ENCODE results near the gene ZNF783. TPM values are rescaled to one million over a fixed set of nuclear protein-coding genes. Genes with fewer than 3 reads are reported as not detected.
"Not testable (repeated sequence)": the region's sequence is repeated elsewhere in the genome, so short reads cannot be mapped to it uniquely, and the experiment has no call there.

The ZNF783 gene
- total RNA-seq, 2 donors from 2014 or later: 5.5 to 8.9 TPM

DNA sequence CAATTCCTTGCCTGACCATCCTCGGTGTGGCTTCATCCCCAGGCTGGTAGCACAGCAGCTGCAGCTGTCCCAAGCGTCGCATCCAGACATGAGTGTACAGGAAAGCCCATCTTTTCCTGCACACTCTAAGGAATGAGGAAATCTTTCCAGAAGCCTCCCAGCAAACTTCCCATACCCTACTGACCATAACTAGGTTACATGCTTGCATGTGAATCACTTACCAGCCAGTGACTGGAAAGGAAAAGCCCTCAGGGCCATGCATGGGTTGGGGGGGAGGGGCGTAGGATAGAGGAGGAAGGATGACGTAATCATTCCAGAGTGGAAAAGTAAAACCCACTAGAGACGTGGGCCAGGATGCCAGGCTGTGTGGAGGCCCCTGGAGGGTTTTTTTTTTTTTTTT, 41.5 kb upstream of the ZNF783 start:
- no peak overlapping the region for H3K9ac ChIP-seq (ENCODE audit: low read depth in 2 of 2, low read length in 2 of 2)
- no peaks in the 10 kb centered on the region for H3K9me3 ChIP-seq
- no peak overlapping the region for H3K27ac ChIP-seq
- DNase-seq: no peak
- H3K4me1 ChIP-seq: no peaks in the 10 kb centered on the region
- intact Hi-C loops (cut with DNase I): no loop called here
- TF ChIP-seq, protein P1, sequence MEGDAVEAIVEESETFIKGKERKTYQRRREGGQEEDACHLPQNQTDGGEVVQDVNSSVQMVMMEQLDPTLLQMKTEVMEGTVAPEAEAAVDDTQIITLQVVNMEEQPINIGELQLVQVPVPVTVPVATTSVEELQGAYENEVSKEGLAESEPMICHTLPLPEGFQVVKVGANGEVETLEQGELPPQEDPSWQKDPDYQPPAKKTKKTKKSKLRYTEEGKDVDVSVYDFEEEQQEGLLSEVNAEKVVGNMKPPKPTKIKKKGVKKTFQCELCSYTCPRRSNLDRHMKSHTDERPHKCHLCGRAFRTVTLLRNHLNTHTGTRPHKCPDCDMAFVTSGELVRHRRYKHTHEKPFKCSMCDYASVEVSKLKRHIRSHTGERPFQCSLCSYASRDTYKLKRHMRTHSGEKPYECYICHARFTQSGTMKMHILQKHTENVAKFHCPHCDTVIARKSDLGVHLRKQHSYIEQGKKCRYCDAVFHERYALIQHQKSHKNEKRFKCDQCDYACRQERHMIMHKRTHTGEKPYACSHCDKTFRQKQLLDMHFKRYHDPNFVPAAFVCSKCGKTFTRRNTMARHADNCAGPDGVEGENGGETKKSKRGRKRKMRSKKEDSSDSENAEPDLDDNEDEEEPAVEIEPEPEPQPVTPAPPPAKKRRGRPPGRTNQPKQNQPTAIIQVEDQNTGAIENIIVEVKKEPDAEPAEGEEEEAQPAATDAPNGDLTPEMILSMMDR (IDR thresholded peaks at IDR 0.05): no peak
- H3K27me3 ChIP-seq: no peaks in the 10 kb centered on the region
- H3K4me3 ChIP-seq: no peak overlapping the region
- H3K36me3 ChIP-seq: peaks cover 3% of the 10 kb centered on the region

DNA sequence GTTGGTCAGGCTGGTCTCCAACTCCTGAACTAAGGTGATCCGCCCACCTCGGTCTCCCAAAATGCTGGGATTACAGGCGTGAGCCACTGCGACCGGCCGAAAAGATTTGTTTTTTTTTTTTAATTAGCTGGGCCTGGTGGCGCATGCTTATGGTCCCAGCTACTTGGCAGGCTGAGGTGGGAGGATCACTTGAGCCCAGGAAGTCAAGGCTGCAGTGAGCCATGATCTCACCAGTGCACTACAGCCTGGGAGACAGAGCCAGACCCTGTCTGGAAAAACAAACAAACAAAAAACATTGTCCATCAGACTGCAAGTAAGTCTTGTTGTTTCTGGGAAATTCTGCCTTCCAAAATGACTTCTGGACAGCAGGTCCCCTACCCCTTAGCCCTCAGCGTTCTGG, 38.8 kb upstream of the ZNF783 start:
- no peak overlapping the region for H3K4me3 ChIP-seq
- no peaks in the 10 kb centered on the region for H3K27me3 ChIP-seq
- TF ChIP-seq, protein P1 (IDR thresholded peaks at IDR 0.05): no peak
- H3K9ac ChIP-seq (ENCODE audit: low read depth in 2 of 2, low read length in 2 of 2): no peak overlapping the region
- intact Hi-C loops (cut with DNase I): no loop called here
- no peak overlapping the region for H3K27ac ChIP-seq
- no peaks in the 10 kb centered on the region for H3K4me1 ChIP-seq
- peaks cover 3% of the 10 kb centered on the region for H3K36me3 ChIP-seq
- H3K9me3 ChIP-seq: no peaks in the 10 kb centered on the region
- DNase-seq: no peak

DNA sequence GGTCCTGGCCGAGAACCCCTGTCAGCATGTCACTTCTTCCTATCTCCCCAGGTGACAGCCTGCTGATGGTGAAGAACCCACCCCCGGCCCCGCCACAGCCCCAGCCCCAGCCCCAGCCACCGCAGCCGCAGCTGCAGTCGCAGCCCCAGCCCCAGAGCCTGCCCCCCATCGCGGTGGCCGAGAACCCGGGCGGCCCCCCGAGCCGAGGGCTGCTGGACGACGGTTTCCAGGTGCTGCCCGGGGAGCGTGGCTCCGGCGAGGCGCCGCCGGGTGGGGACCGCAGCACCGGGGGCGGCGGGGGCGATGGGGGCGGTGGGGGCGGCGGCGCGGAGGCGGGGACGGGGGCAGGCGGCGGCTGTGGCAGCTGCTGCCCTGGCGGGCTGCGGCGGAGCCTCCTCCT, 38.2 kb upstream of the ZNF783 start:
- Histone ChIP-seq H3K9me3 (no peaks in the 10 kb centered on the region), H3K27me3 (no peaks in the 10 kb centered on the region), H3K4me3 (no peak overlapping the region), H3K36me3 (peaks cover 3% of the 10 kb centered on the region), H3K9ac (ENCODE audit: low read depth in 2 of 2, low read length in 2 of 2) (no peak overlapping the region), H3K27ac (no peak overlapping the region), H3K4me1 (no peaks in the 10 kb centered on the region)
- TF ChIP-seq, protein P1 (IDR thresholded peaks at IDR 0.05): no peak
- intact Hi-C loops (cut with DNase I): no loop called here
- DNase-seq: no peak

DNA sequence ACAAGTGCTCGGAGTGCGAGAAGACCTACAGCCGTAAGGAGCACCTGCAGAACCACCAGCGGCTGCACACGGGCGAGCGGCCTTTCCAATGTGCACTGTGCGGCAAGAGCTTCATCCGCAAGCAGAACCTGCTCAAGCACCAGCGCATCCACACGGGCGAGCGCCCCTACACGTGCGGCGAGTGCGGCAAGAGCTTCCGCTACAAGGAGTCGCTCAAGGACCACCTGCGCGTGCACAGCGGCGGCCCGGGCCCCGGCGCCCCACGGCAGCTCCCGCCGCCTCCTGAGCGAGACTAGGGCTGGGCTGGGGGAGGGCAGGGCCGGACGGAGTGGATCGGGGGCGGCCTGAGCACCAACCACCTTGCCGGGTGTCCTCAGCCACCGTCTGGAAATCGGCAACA, 37.6 kb upstream of the ZNF783 start:
- no peak overlapping the region for H3K4me3 ChIP-seq
- H3K9ac ChIP-seq (ENCODE audit: low read depth in 2 of 2, low read length in 2 of 2): no peak overlapping the region
- intact Hi-C loops (cut with DNase I): no loop called here
- no peak for DNase-seq
- no peaks in the 10 kb centered on the region for H3K27me3 ChIP-seq
- no peaks in the 10 kb centered on the region for H3K4me1 ChIP-seq
- TF ChIP-seq, protein P1 (IDR thresholded peaks at IDR 0.05): no peak
- H3K36me3 ChIP-seq: peaks cover 3% of the 10 kb centered on the region
- H3K27ac ChIP-seq: no peak overlapping the region
- no peaks in the 10 kb centered on the region for H3K9me3 ChIP-seq

DNA sequence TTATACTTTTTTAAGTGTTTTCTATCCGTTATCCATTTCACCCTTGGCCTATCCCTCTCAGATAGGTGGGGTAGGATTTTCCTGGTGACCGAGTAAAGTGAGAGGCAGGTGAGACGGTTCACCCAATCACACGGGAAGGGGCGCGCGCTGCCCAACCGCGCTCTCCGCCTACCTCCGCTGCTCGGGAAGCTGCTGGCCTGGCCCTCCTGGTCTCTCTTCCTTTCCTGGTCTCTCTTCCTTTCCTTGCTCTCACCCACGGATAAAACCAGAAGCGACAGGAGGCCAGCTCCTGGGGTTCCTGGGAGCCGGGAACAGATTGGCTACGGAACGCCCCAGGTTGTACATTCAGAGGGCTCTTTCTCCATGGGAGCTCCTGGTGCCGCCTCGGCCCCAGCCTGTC, 36.9 kb upstream of the ZNF783 start:
- no peak for DNase-seq
- no peak overlapping the region for H3K4me3 ChIP-seq
- H3K4me1 ChIP-seq: no peaks in the 10 kb centered on the region
- no peaks in the 10 kb centered on the region for H3K9me3 ChIP-seq
- H3K27ac ChIP-seq: no peak overlapping the region
- TF ChIP-seq, protein P1 (IDR thresholded peaks at IDR 0.05): no peak
- H3K9ac ChIP-seq (ENCODE audit: low read depth in 2 of 2, low read length in 2 of 2): no peak overlapping the region
- H3K36me3 ChIP-seq: peaks cover 3% of the 10 kb centered on the region
- intact Hi-C loops (cut with DNase I): no loop called here
- H3K27me3 ChIP-seq: no peaks in the 10 kb centered on the region

DNA sequence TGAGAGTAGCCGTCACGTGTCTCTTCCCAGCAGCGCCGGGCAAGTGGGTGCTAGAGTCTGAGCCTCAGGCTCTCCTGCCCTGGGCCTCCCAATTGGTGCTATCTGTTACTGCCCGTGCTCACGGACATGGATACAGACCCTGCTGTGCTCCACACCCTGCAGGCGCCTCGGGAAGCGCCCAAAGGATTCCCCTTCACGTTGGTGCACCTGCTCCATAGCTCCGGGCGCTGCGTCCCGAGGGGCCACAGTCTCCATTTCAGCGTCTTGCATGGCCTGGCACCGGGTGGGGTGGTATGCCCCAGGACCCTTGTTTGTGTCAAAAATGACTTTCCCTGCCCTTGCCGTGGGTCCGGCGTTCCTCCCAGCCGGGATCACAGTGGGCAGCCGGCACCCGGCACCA, 36.3 kb upstream of the ZNF783 start:
- Histone ChIP-seq H3K27ac (no peak overlapping the region), H3K9me3 (no peaks in the 10 kb centered on the region), H3K27me3 (no peaks in the 10 kb centered on the region), H3K9ac (ENCODE audit: low read depth in 2 of 2, low read length in 2 of 2) (no peak overlapping the region), H3K4me1 (no peaks in the 10 kb centered on the region), H3K4me3 (no peak overlapping the region), H3K36me3 (peaks cover 3% of the 10 kb centered on the region)
- intact Hi-C loops (cut with DNase I): no loop called here
- TF ChIP-seq, protein P1 (IDR thresholded peaks at IDR 0.05): no peak
- no peak for DNase-seq

DNA sequence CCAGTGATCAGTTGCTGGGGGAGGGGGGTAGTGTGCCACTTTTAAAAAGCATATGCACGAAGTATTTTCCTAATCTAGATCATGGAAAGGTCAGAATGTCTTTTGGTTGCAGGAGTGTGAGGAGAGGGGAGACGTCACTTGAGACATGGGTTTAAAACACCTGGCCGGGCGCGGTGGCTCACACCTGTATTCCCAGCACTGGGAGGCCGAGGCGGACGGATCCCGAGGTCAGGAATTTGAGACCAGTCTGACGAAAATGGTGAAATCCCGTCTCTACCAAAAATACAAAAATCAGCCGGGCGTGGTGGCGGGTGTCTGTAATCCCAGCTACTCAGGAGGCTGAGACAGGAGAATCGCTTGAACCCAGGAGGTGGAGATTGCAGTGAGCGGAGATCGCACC, 35.6 kb upstream of the ZNF783 start:
- DNase-seq; H3K27me3 ChIP-seq; H3K9me3 ChIP-seq; H3K9ac ChIP-seq (ENCODE audit: low read depth in 2 of 2, low read length in 2 of 2); intact Hi-C loops (cut with DNase I); H3K36me3 ChIP-seq; H3K4me1 ChIP-seq; H3K27ac ChIP-seq; H3K4me3 ChIP-seq: not testable (repeated sequence)

Measured in colonic mucosa (tissue), 4 donors.